Neutrophil (primary cell): ENCODE data around the gene SEMA3B.
A peak's percentile ranks its signal among the peaks of the same experiment; 100 is the strongest.
"Not testable (repeated sequence)": the region's sequence is repeated elsewhere in the genome, so short reads cannot be mapped to it uniquely, and the experiment has no call there.

ENCODE experiments used
- H3K27ac ChIP-seq: fragments of 200-600 bp; sonication (generic); 2 replicates; pipeline ENCODE4 v1.5.1; 2016; ENCODE audit warnings: mild to moderate bottlenecking, moderate library complexity
- H3K27me3 ChIP-seq: fragments of 200-600 bp; sonication (generic); 2 replicates; pipeline ENCODE4 v1.6.0; 2016; ENCODE audit warnings: mild to moderate bottlenecking
- H3K36me3 ChIP-seq: fragments of 200-600 bp; sonication (generic); 2 replicates; pipeline ENCODE4 v1.5.1; 2017
- H3K4me1 ChIP-seq, 2 experiments: fragments of 200-600 bp in 1 of 2; sonication (generic) in 1 of 2; 1 replicate in 1 of 2; 2 replicates in 1 of 2; pipeline versions ENCODE4 v1.5.1 to v1.6.1; 2013 to 2016; ENCODE audit warnings: low read depth in 1 of 2, low read length in 1 of 2, mild to moderate bottlenecking in 1 of 2, moderate library complexity in 1 of 2; ENCODE audit not compliant: control insufficient read depth in 1 of 2, insufficient read depth in 1 of 2
- H3K4me3 ChIP-seq, 2 experiments: fragments of 200-600 bp in 1 of 2; sonication (generic) in 1 of 2; 1 replicate in 1 of 2; 2 replicates in 1 of 2; pipeline ENCODE4 v1.5.1; 2013 to 2016; ENCODE audit warnings: low read depth in 1 of 2, low read length in 1 of 2, mild to moderate bottlenecking in 1 of 2, moderate library complexity in 1 of 2
- H3K9me3 ChIP-seq: fragments of 200-600 bp; sonication (generic); 2 replicates; pipeline ENCODE4 v1.5.1; 2016
- CTCF ChIP-seq: fragments of 200-600 bp; sonication (generic); IDR thresholded peaks from 2 replicates; pipeline ENCODE4 v1.5.1; 2016; ENCODE audit warnings: antibody characterized with exemption

Gene SEMA3B

GRCh38 chr3:50260027-50260941 is 8.7 kb upstream of the SEMA3B start:
- Histone ChIP-seq H3K27me3 (peaks cover 8% of the 10 kb centered on the region), H3K27ac (peak overlapping the region; percentile 100), H3K4me3 (peak overlapping the region; percentile 37 to 67), H3K4me1 (peaks cover 20 to 23% of the 10 kb centered on the region in 2 experiments), H3K9me3 (peaks cover 10% of the 10 kb centered on the region), H3K36me3 (peaks cover 65% of the 10 kb centered on the region)
- TF ChIP-seq CTCF: peak; percentile 99

- peaks cover 59% of the 10 kb centered on the region for H3K36me3 ChIP-seq
- peak overlapping the region; percentile 100 for H3K27ac ChIP-seq
- no peak for TF ChIP-seq CTCF
- H3K4me3 ChIP-seq: peak overlapping the region in 1 of 2 experiments; percentile 67
- peaks cover 10% of the 10 kb centered on the region for H3K9me3 ChIP-seq
- peaks cover 15 to 18% of the 10 kb centered on the region in 2 experiments for H3K4me1 ChIP-seq
- peaks cover 15% of the 10 kb centered on the region for H3K27me3 ChIP-seq
Measured at GRCh38 chr3:50260942-50261441, 8.0 kb upstream of the SEMA3B start.

- Histone ChIP-seq H3K36me3 (peaks cover 54% of the 10 kb centered on the region), H3K27ac (peak overlapping the region; percentile 100), H3K4me3 (no peak overlapping the region), H3K9me3 (peaks cover 10% of the 10 kb centered on the region), H3K4me1 (peaks cover 15 to 18% of the 10 kb centered on the region in 2 experiments), H3K27me3 (peaks cover 20% of the 10 kb centered on the region)
- TF ChIP-seq CTCF: no peak
Measured at GRCh38 chr3:50261505-50261904, 7.4 kb upstream of the SEMA3B start.

- peaks cover 47% of the 10 kb centered on the region for H3K36me3 ChIP-seq
- not testable (repeated sequence) for H3K9me3 ChIP-seq, H3K4me3 ChIP-seq
- H3K27ac ChIP-seq: peak overlapping the region; percentile 100
- peaks cover 27% of the 10 kb centered on the region for H3K27me3 ChIP-seq
- peaks cover 15 to 18% of the 10 kb centered on the region in 2 experiments for H3K4me1 ChIP-seq
Measured at GRCh38 chr3:50262200-50262599, 6.7 kb upstream of the SEMA3B start.

- Histone ChIP-seq H3K9me3 (peaks cover 1% of the 10 kb centered on the region), H3K4me1 (peaks cover 15 to 18% of the 10 kb centered on the region in 2 experiments), H3K27ac (no peak overlapping the region), H3K4me3 (no peak overlapping the region), H3K36me3 (peaks cover 41% of the 10 kb centered on the region), H3K27me3 (peaks cover 33% of the 10 kb centered on the region)
- no peak for TF ChIP-seq CTCF
Measured at GRCh38 chr3:50262778-50263177, 6.2 kb upstream of the SEMA3B start.
